ENCODE measurements around the gene SPEM2.
A peak's percentile ranks its signal among the peaks of the same experiment; 100 is the strongest.

Gene SPEM2
- 0 to 0.05 reads per million in 2 donors for total RNA-seq

- no peak for DNase-seq
Measured at GRCh38 chr17:7425316-7425715, at the start of gene SPEM2. TSS of gene SPEM2 (plus strand) at chr17:7425616. CDS start at chr17:7425689, 73 bp downstream.

- no peak for DNase-seq
Measured at GRCh38 chr17:7379134-7379533, 46.3 kb upstream of the SPEM2 start.

GRCh38 chr17:7380321-7380720 is 45.1 kb upstream of the SPEM2 start:
- DNase-seq: no peak

- DNase-seq: no peak
Measured at GRCh38 chr17:7380855-7381683, 44.3 kb upstream of the SPEM2 start, which contains the start of gene TNK1. TSS of gene TNK1 (plus strand) at chr17:7381089. CDS start at chr17:7382927, 1,838 bp downstream.

GRCh38 chr17:7382901-7383300 is 42.5 kb upstream of the SPEM2 start:
- DNase-seq: no peak

GRCh38 chr17:7383371-7383741 is 42.1 kb upstream of the SPEM2 start:
- no peak for DNase-seq

- peak; percentile 67 for DNase-seq
Measured at GRCh38 chr17:7383742-7384488, 41.5 kb upstream of the SPEM2 start.

- no peak for DNase-seq
Measured at GRCh38 chr17:7384489-7385081, 40.8 kb upstream of the SPEM2 start.

GRCh38 chr17:7388856-7389255 is 36.6 kb upstream of the SPEM2 start:
- DNase-seq: no peak

GRCh38 chr17:7389924-7390910 is 35.2 kb upstream of the SPEM2 start:
- DNase-seq: no peak

- DNase-seq: no peak
Measured at GRCh38 chr17:7391307-7391706, 34.1 kb upstream of the SPEM2 start.

- no peak for DNase-seq
Measured at GRCh38 chr17:7392696-7393612, 32.5 kb upstream of the SPEM2 start.

- peak; percentile 62 for DNase-seq
Measured at GRCh38 chr17:7393613-7394451, 31.6 kb upstream of the SPEM2 start.

- peak; percentile 69 for DNase-seq
Measured at GRCh38 chr17:7394452-7395191, 30.8 kb upstream of the SPEM2 start, which contains the start of gene PLSCR3. TSS of gene PLSCR3 (minus strand) at chr17:7394525. CDS start at chr17:7394110, 415 bp downstream.

GRCh38 chr17:7396147-7396546 is 29.3 kb upstream of the SPEM2 start:
- DNase-seq: no peak

GRCh38 chr17:7398612-7399011 is 26.8 kb upstream of the SPEM2 start:
- no peak for DNase-seq

- DNase-seq: no peak
Measured at GRCh38 chr17:7403043-7403726, 22.2 kb upstream of the SPEM2 start.

GRCh38 chr17:7403727-7403976 is 21.8 kb upstream of the SPEM2 start:
- DNase-seq: no peak
